ENCODE results near the gene SLC24A3. TPM values are rescaled to one million over a fixed set of nuclear protein-coding genes. Genes with fewer than 3 reads are reported as not detected.

SLC24A3 gene
- total and polyA plus RNA-seq, 5 donors, result 0.57 to 1.1 (median 0.76) TPM

GRCh38 chr20:19412254-19412653 is 199.8 kb downstream of the SLC24A3 start:
- DNase-seq (no peak), ATAC-seq (no peak)
- Histone ChIP-seq H3K4me1 (ENCODE audit: control insufficient read depth, insufficient read depth, low read length) (no peaks in the 10 kb centered on the region), H3K9me3 (ENCODE audit: control insufficient read depth, low read length) (no peaks in the 10 kb centered on the region), H3K27ac (ENCODE audit: low read length) (no peak overlapping the region), H3K4me3 (ENCODE audit: low read length) (no peak overlapping the region), H3K27me3 (ENCODE audit: control insufficient read depth, insufficient read depth) (no peaks in the 10 kb centered on the region)
- intact Hi-C loops (cut with DNase I), result loop anchor here in 1 of 4 donors (10.0 kb wide), 1 partner anchor 153 kb away; no protein-coding TSS in a partner anchor
- 62% methylated on average over 3 of the region's 3 CpGs for WGBS

DNA sequence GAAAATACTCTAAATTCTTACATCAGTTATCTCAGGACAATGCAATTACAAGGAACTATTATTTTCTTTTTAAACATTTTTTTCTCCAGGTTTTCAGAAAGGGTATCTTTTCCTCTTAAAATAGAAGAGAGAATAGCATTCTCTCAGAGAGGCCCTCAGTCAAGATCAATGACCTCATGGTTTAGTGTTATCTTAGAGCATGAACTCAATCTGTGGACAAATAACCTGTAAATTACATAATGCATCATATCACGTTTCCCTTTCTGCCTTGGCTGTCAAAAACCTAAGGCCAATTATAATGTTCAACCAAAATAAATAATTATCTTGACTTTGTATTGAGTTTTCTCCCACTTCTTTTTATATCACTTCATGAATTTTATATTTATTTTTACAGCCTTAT is 202.2 kb downstream of the SLC24A3 start:
- DNase-seq, result no peak
- Histone ChIP-seq H3K4me3 (ENCODE audit: low read length) (no peak overlapping the region), H3K27me3 (ENCODE audit: control insufficient read depth, insufficient read depth) (no peaks in the 10 kb centered on the region), H3K9me3 (ENCODE audit: control insufficient read depth, low read length) (no peaks in the 10 kb centered on the region), H3K4me1 (ENCODE audit: control insufficient read depth, insufficient read depth, low read length) (no peaks in the 10 kb centered on the region), H3K27ac (ENCODE audit: low read length) (no peak overlapping the region)
- ATAC-seq, result no peak
- WGBS, result 44% methylated on average over 1 of the region's 1 CpG
- intact Hi-C loops (cut with DNase I), result loop anchor here in 1 of 4 donors (10.0 kb wide), 1 partner anchor 150 kb away; no protein-coding TSS in a partner anchor

- Histone ChIP-seq H3K4me3 (ENCODE audit: low read length) (no peak overlapping the region), H3K27me3 (ENCODE audit: control insufficient read depth, insufficient read depth) (no peaks in the 10 kb centered on the region), H3K4me1 (ENCODE audit: control insufficient read depth, insufficient read depth, low read length) (no peaks in the 10 kb centered on the region), H3K27ac (ENCODE audit: low read length) (no peak overlapping the region), H3K9me3 (ENCODE audit: control insufficient read depth, low read length) (no peaks in the 10 kb centered on the region)
- ATAC-seq, result no peak
- DNase-seq, result no peak
- 86% methylated on average over 1 of the region's 1 CpG for WGBS
- intact Hi-C loops (cut with DNase I), result loop anchor here in 1 of 4 donors (10.0 kb wide), 1 partner anchor 149 kb away; no protein-coding TSS in a partner anchor
Observed at GRCh38 chr20:19415786-19416185, 203.3 kb downstream of the SLC24A3 start.

DNA sequence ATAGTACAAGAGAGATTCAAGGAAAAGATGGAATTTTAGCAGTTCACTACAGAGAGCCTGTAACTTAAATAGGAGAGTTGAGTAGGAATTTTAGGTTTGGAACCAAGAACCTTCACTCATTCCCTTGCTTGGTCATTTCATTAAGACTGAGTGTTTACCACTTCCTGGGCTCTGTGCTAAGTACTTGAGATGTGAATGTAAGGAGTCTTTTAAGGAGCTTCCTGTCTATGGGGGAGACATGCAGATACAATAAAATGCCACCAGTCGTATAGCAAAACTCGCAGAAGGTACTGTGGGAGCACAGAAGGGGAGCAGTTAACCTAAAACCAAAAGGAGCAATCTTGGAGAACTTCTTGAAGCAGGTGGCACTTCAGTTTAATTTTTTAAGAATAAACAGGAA is 204.2 kb downstream of the SLC24A3 start:
- no peak overlapping the region for H3K27ac ChIP-seq (ENCODE audit: low read length)
- 86% methylated on average over 2 of the region's 2 CpGs for WGBS
- H3K4me3 ChIP-seq (ENCODE audit: low read length), result no peak overlapping the region
- no peaks in the 10 kb centered on the region for H3K27me3 ChIP-seq (ENCODE audit: control insufficient read depth, insufficient read depth)
- ATAC-seq (no peak), DNase-seq (no peak)
- intact Hi-C loops (cut with DNase I), result loop anchor here in 1 of 4 donors (10.0 kb wide), 1 partner anchor 148 kb away; no protein-coding TSS in a partner anchor
- no peaks in the 10 kb centered on the region for H3K9me3 ChIP-seq (ENCODE audit: control insufficient read depth, low read length)
- H3K4me1 ChIP-seq (ENCODE audit: control insufficient read depth, insufficient read depth, low read length), result no peaks in the 10 kb centered on the region

DNA sequence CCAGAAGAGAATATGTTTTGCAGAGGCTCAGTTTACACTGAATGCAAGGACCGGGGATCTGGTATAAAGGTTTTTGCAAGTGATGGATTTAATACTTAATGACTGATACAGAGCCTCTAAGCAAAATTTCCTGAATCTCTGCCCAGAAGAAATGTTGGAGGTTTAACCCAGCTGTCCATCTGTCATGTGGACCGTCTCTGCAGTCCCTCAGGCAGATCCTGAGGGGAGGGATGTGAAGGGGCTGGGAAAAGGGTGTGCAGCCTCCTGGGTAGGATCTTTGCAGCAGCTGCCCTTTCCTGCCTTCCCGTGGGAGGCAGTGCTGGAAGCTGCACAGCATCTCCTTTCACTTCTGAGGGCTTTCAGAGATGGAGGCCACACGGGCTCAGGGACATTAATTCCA is 207.0 kb downstream of the SLC24A3 start:
- WGBS, result 41% methylated on average over 4 of the region's 4 CpGs
- H3K27me3 ChIP-seq (ENCODE audit: control insufficient read depth, insufficient read depth), result no peaks in the 10 kb centered on the region
- H3K9me3 ChIP-seq (ENCODE audit: control insufficient read depth, low read length), result no peaks in the 10 kb centered on the region
- intact Hi-C loops (cut with DNase I), result loop anchor here in 1 of 4 donors (10.0 kb wide), 1 partner anchor 145 kb away; no protein-coding TSS in a partner anchor
- no peak overlapping the region for H3K4me3 ChIP-seq (ENCODE audit: low read length)
- no peak overlapping the region for H3K27ac ChIP-seq (ENCODE audit: low read length)
- H3K4me1 ChIP-seq (ENCODE audit: control insufficient read depth, insufficient read depth, low read length), result no peaks in the 10 kb centered on the region
- DNase-seq (no peak), ATAC-seq (no peak)

- ATAC-seq (no peak), DNase-seq (no peak)
- Histone ChIP-seq H3K4me3 (ENCODE audit: low read length) (no peak overlapping the region), H3K27ac (ENCODE audit: low read length) (no peak overlapping the region), H3K4me1 (ENCODE audit: control insufficient read depth, insufficient read depth, low read length) (no peaks in the 10 kb centered on the region), H3K9me3 (ENCODE audit: control insufficient read depth, low read length) (no peaks in the 10 kb centered on the region), H3K27me3 (ENCODE audit: control insufficient read depth, insufficient read depth) (no peaks in the 10 kb centered on the region)
- intact Hi-C loops (cut with DNase I), result no loop called here
- WGBS, result 46% methylated on average over 9 of the region's 9 CpGs
Observed at GRCh38 chr20:19423097-19423899, 210.9 kb downstream of the SLC24A3 start.

DNA sequence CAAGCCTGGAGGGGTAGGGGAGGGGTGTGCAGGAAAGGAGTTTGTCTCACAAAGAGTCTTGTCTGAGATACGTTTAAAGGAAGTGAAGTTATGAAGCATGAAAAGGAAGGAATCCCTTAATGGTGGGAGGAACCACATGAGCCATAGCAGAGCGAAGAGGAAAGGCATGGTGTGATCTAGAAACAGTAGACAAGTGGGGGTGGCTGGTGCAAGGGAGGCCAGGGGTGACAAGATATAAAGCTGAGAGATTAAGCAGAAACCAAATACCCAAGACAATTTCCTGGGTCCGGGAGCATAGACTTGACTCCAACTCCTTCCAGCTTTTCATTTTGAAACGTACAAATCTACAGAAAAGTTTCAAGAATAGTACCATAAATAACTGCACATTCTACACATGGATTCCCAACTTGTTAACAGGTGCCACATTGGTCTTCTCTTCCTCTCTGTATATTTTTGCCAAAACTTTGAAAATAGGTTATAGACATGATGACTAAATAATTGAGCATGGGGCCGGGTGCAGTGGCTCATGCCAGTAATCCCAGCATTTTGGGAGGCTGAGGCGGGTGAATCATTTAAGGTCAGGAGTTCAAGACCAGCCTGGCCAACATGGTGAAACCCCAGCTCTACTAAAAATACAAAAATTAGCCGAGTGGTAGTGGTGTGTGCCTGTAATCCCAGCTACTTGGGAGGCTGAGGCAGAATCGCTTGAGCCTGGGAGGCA is 211.6 kb downstream of the SLC24A3 start:
- no peak for DNase-seq
- intact Hi-C loops (cut with DNase I), result no loop called here
- WGBS, result 70% methylated on average over 8 of the region's 8 CpGs

GRCh38 chr20:19426356-19426755 is 213.9 kb downstream of the SLC24A3 start:
- H3K9me3 ChIP-seq (ENCODE audit: control insufficient read depth, low read length), result no peaks in the 10 kb centered on the region
- H3K4me1 ChIP-seq (ENCODE audit: control insufficient read depth, insufficient read depth, low read length), result no peaks in the 10 kb centered on the region
- 70% methylated on average over 3 of the region's 3 CpGs for WGBS
- H3K27ac ChIP-seq (ENCODE audit: low read length), result no peak overlapping the region
- no peak for ATAC-seq
- no peak for DNase-seq
- no peaks in the 10 kb centered on the region for H3K27me3 ChIP-seq (ENCODE audit: control insufficient read depth, insufficient read depth)
- H3K4me3 ChIP-seq (ENCODE audit: low read length), result no peak overlapping the region
- intact Hi-C loops (cut with DNase I), result no loop called here

More for the DNA sequence above, 211.6 kb downstream of the SLC24A3 start:
- Histone ChIP-seq H3K4me1 (ENCODE audit: control insufficient read depth, insufficient read depth, low read length) (no peaks in the 10 kb centered on the region), H3K9me3 (ENCODE audit: control insufficient read depth, low read length) (no peaks in the 10 kb centered on the region), H3K4me3 (ENCODE audit: low read length) (no peak overlapping the region), H3K27me3 (ENCODE audit: control insufficient read depth, insufficient read depth) (no peaks in the 10 kb centered on the region), H3K27ac (ENCODE audit: low read length) (no peak overlapping the region)
- ATAC-seq, result no peak

GRCh38 chr20:19427480-19427879 is 215.0 kb downstream of the SLC24A3 start:
- H3K4me1 ChIP-seq (ENCODE audit: control insufficient read depth, insufficient read depth, low read length), result no peaks in the 10 kb centered on the region
- DNase-seq, result peak in 1 of 3 donors; percentile 36
- intact Hi-C loops (cut with DNase I), result no loop called here
- no peaks in the 10 kb centered on the region for H3K9me3 ChIP-seq (ENCODE audit: control insufficient read depth, low read length)
- WGBS, result 59% methylated on average over 9 of the region's 9 CpGs
- peak in 1 of 2 donors; percentile 34 for ATAC-seq
- no peak overlapping the region for H3K4me3 ChIP-seq (ENCODE audit: low read length)
- no peak overlapping the region for H3K27ac ChIP-seq (ENCODE audit: low read length)
- no peaks in the 10 kb centered on the region for H3K27me3 ChIP-seq (ENCODE audit: control insufficient read depth, insufficient read depth)

DNA sequence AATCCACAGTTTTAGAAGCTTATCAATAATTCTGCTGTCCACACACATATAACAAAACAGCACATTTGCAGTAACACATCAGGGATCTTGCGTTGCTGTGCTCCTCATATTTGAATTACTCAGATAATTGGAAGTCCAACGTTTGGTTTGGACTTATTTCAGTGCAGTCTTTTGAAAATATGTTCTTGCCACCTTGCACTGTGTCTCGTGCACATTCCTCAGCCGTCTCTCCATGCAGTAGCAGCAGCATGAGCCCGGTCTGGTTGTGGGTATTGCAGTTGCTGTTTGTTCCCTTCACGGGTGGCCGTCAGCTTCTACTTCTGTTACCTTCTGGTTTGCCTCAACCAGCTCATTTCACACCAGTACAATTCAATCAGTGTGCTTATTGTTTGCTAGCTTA is 215.5 kb downstream of the SLC24A3 start:
- no peaks in the 10 kb centered on the region for H3K27me3 ChIP-seq (ENCODE audit: control insufficient read depth, insufficient read depth)
- no peak overlapping the region for H3K4me3 ChIP-seq (ENCODE audit: low read length)
- WGBS, result 41% methylated on average over 7 of the region's 7 CpGs
- ATAC-seq (no peak), DNase-seq (no peak)
- no peak overlapping the region for H3K27ac ChIP-seq (ENCODE audit: low read length)
- no peaks in the 10 kb centered on the region for H3K9me3 ChIP-seq (ENCODE audit: control insufficient read depth, low read length)
- no peaks in the 10 kb centered on the region for H3K4me1 ChIP-seq (ENCODE audit: control insufficient read depth, insufficient read depth, low read length)
- intact Hi-C loops (cut with DNase I), result no loop called here

- WGBS, result 83% methylated on average over 5 of the region's 5 CpGs
- no peak overlapping the region for H3K4me3 ChIP-seq (ENCODE audit: low read length)
- intact Hi-C loops (cut with DNase I), result no loop called here
Observed at GRCh38 chr20:19428324-19428723, 215.9 kb downstream of the SLC24A3 start.

More at GRCh38 chr20:19428324-19428723, 215.9 kb downstream of the SLC24A3 start:
- no peaks in the 10 kb centered on the region for H3K27me3 ChIP-seq (ENCODE audit: control insufficient read depth, insufficient read depth)
- no peaks in the 10 kb centered on the region for H3K9me3 ChIP-seq (ENCODE audit: control insufficient read depth, low read length)
- H3K4me1 ChIP-seq (ENCODE audit: control insufficient read depth, insufficient read depth, low read length), result no peaks in the 10 kb centered on the region
- DNase-seq, result no peak
- ATAC-seq, result no peak
- no peak overlapping the region for H3K27ac ChIP-seq (ENCODE audit: low read length)

Measured in right cardiac atrium (tissue), 5 donors.